GM19467 (cell line): ENCODE data around the gene ESPNL.

ENCODE experiments used
- ATAC-seq: cut with Tn5 transposase; IDR thresholded peaks from one replicate; pipeline ENCODE4 v1.9.1; 2021; ENCODE audit warnings: mild to moderate bottlenecking, moderate library complexity; ENCODE audit not compliant: unreplicated experiment

ESPNL gene

GRCh38 chr2:238127165-238128060 is 27.3 kb downstream of the ESPNL start:
- ATAC-seq, result no peak

- no peak for ATAC-seq
These were observed 27.9 kb downstream of the ESPNL start for GRCh38 chr2:238128061-238128440.

- ATAC-seq, result no peak
These were observed 28.4 kb downstream of the ESPNL start for GRCh38 chr2:238128534-238129001.

DNA sequence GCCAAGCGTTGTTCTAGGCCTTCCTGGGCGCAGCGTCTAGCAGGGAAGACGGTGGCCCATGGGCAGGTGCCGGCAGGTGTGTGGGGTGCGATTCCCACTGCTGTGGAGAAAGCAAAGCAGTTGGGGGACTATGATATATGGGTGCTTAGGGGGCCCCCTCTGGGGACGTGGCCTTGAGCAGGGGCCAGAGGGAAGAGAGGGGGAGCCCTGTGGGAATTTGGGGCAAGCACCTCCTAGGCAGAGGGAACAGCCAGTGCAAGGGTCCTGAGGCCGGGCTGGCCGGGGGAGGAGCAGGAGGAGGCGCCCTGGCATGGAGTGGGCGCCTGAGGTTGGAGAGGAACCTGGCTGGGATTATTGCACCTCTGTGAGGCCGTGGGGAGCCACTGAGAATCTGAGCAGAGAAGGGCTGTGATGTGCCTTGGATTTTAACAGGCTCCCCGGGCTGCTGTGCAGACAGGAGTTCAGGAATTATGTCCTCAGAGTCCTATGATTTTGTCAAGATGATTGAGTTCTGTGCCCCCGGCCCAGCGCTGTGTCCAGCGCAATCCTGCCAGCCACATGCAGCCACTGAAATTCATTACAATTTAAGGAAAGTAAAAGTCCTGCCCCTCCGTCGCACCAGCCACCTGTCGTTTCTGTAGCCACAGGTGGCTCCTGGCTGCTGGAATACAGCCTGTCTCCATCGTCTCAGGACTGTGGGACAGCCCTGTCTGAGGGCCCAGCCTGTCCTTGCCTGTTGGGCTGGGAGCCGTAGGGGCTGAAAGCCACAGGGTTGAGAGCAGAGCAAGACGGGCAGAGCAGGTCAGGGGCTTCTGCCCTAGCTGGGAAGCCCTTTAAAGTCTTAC is 29.2 kb downstream of the ESPNL start:
- ATAC-seq, result no peak

- ATAC-seq, result no peak
These were observed 30.1 kb downstream of the ESPNL start for GRCh38 chr2:238130111-238130695.

- no peak for ATAC-seq
These were observed 30.8 kb downstream of the ESPNL start for GRCh38 chr2:238130696-238131628.

GRCh38 chr2:238131761-238132462 is 31.8 kb downstream of the ESPNL start:
- ATAC-seq, result no peak

GRCh38 chr2:238132463-238133450 is 32.6 kb downstream of the ESPNL start:
- no peak for ATAC-seq

- ATAC-seq, result no peak
These were observed 33.6 kb downstream of the ESPNL start for GRCh38 chr2:238133499-238134392.

- ATAC-seq, result no peak
These were observed 34.2 kb downstream of the ESPNL start for GRCh38 chr2:238134393-238134785.

- ATAC-seq, result no peak
These were observed 35.5 kb downstream of the ESPNL start for GRCh38 chr2:238135601-238136150.

GRCh38 chr2:238136820-238137537 is 36.8 kb downstream of the ESPNL start:
- ATAC-seq, result no peak

- no peak for ATAC-seq
These were observed 37.7 kb downstream of the ESPNL start for GRCh38 chr2:238137885-238138284.

DNA sequence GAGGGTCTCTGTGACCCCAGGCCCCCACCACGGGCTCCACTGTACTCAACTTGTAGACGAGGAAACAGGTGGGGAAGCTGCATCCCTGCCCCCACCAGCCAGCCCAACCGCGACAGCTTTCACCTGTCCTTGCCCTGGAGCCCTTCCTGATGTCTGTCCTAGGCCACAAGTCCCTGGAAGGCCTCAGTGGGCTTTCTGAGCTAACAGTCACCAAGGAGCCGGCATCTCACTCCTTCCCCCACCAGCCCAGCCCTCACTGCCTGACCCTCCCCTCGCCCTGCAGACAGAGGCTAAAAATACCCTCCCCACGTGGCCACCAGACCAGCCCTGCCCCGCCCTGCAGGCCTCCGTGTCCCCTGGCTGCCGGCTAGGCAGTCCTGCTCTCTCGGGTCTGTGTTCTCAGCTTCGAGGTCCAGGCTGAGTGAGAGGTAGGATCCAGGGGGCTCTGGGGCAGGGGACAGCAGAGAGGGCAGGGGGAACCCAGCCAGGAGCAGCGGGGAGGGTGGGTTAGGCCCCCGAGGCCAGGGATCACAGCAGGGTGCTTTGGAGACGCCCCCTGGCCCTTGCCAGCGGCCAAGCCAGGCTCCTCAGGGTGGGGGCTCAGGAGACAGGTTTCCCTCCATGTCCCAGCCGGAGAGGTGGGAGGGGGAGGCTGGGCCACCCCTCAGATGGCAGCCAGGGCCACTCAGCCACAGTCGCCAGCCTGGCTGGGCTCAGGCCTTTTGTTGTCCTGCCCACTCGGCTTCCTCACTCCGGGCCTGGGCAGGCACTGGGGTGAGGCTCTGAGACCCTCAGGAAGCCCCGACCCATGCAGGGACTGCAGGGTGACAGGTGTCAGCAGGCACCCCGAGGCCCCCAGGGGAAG is 38.4 kb downstream of the ESPNL start, which contains the start of gene KLHL30:
KLHL30 (plus strand) TSS at position 338 of the 865 bp plus-strand sequence. CDS start 2,087 bp downstream, outside the sequence.
- no peak for ATAC-seq
